Smooth muscle cell (in vitro differentiated cells): Measurements from ENCODE around the gene GJA10. TPM values are rescaled to one million over a fixed set of nuclear protein-coding genes. Genes with fewer than 3 reads are reported as not detected.
"Not testable (repeated sequence)": the region's sequence is repeated elsewhere in the genome, so short reads cannot be mapped to it uniquely, and the experiment has no call there.

Source experiments
- DNase-seq: peaks from one replicate; lab custom pipeline; 2025; ENCODE audit not compliant: unreplicated experiment; lab: John Stamatoyannopoulos, UW
- H2AFZ ChIP-seq: fragments of 200-600 bp; sonication (generic); 2 replicates; pipeline ENCODE4 v1.6.0; 2016; ENCODE audit warnings: antibody characterized with exemption, low read depth, mild to moderate bottlenecking
- H3F3A ChIP-seq: fragments of 200-600 bp; sonication (generic); 2 replicates; pipeline ENCODE4 v1.6.0; 2017; ENCODE audit warnings: antibody characterized with exemption, low read depth
- H3K27ac ChIP-seq: fragments of 200-600 bp; sonication (generic); 2 replicates; pipeline ENCODE4 v1.5.1; 2016; ENCODE audit warnings: low read depth, mild to moderate bottlenecking
- H3K27me3 ChIP-seq: fragments of 200-600 bp; sonication (generic); 2 replicates; pipeline ENCODE4 v1.6.1; 2016; ENCODE audit warnings: low read depth, mild to moderate bottlenecking
- H3K36me3 ChIP-seq: fragments of 200-600 bp; sonication (generic); 2 replicates; pipeline ENCODE4 v1.5.1; 2016; ENCODE audit warnings: low read depth
- H3K4me1 ChIP-seq: fragments of 200-600 bp; sonication (generic); 2 replicates; pipeline ENCODE4 v1.5.1; 2016; ENCODE audit warnings: low read depth
- H3K4me2 ChIP-seq: fragments of 200-600 bp; sonication (generic); 2 replicates; pipeline ENCODE4 v1.6.0; 2016; ENCODE audit warnings: mild to moderate bottlenecking
- H3K4me3 ChIP-seq: fragments of 200-600 bp; sonication (generic); 2 replicates; pipeline ENCODE4 v1.5.1; 2016; ENCODE audit warnings: mild to moderate bottlenecking
- H3K79me2 ChIP-seq: fragments of 200-600 bp; sonication (generic); 2 replicates; pipeline ENCODE4 v1.6.0; 2016; ENCODE audit warnings: low read depth, mild to moderate bottlenecking
- H3K9ac ChIP-seq: fragments of 200-600 bp; sonication (generic); 2 replicates; pipeline ENCODE4 v1.6.0; 2016; ENCODE audit warnings: low read depth
- H3K9me3 ChIP-seq: fragments of 200-600 bp; sonication (generic); replicated peaks from 2 replicates; pipeline ENCODE4 v1.5.1; 2016; ENCODE audit warnings: low read depth
- H4K20me1 ChIP-seq: fragments of 200-600 bp; sonication (generic); 2 replicates; pipeline ENCODE4 v1.6.0; 2016; ENCODE audit warnings: low read depth
- WGBS: methylation state at CpG from one replicate; pipeline ENCODE4 v1.1.7; 2016; ENCODE audit warnings: low lambda C conversion rate; 5-methylcytosine and 5-hydroxymethylcytosine counted together
- polyA plus RNA-seq: library from polyadenylated mRNA; unstranded; fragments of >200 nt; fragmentation: Nextera tagmentation; extraction: Ambion mirVana; gene quantifications from 2 replicates; pipeline ENCODE4 v1.2.1, GENCODE V29; 2016
- total RNA-seq: library from RNA; depleted of rRNA; stranded (reverse); fragments of >200 nt; gene quantifications from 2 replicates; pipeline ENCODE4 v1.2.3, GENCODE V29; 2014
- TF ChIP-seq, protein P1 (sequence below): fragments of 200-600 bp; sonication (generic); IDR thresholded peaks from 2 replicates; pipeline ENCODE4 v1.5.1; 2017; ENCODE audit warnings: borderline replicate concordance, mild to moderate bottlenecking, antibody characterized with exemption; ENCODE audit not compliant: insufficient read depth, poor library complexity, severe bottlenecking

GJA10 gene
- total and polyA plus RNA-seq, 2 experiments from 2014 or later: not detected

DNA sequence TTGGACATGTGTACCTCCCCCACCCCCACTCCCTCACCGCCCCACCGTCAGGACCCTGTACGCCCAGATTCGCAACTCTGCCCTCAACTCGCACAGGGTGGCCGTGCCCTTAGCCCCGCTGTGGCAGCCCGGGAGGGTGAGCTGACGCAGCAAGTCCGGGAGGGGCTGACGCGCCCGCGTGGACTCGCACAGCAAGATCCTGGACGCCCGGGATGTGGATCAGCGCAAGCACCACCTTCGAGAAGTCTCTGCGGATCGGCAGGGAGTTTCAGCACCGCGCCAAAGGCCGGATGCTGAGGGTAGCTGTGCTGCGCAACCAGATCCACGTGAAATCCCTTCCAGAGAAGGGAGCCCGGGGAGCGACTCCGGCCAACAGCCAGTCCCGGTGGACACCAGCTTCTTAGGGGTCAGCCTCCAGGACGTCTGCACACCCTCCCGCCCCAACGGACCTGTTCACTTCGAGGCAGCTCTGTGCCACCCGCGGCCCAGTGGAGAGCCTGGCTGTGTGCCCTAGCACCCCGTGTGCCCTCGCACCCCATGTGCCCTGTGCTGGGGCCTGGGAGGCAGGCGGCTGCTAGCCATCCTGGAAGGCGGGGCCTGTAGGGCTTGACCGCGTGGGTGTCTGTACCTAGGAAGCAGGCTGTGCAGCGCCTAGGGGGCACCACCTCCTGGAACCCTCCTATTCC lies 6.7 kb upstream of the GJA10 start:
- Histone ChIP-seq H2AFZ (no peak overlapping the region), H3K9ac (no peak overlapping the region)
- no peak for DNase-seq

GRCh38 chr6:89888138-89888514 lies 6.1 kb upstream of the GJA10 start:
- no peak overlapping the region for H3K4me2 ChIP-seq
- no peak overlapping the region for H2AFZ ChIP-seq
- no peaks in the 10 kb centered on the region for H3F3A ChIP-seq
- DNase-seq: no peak
- TF ChIP-seq, protein P1, sequence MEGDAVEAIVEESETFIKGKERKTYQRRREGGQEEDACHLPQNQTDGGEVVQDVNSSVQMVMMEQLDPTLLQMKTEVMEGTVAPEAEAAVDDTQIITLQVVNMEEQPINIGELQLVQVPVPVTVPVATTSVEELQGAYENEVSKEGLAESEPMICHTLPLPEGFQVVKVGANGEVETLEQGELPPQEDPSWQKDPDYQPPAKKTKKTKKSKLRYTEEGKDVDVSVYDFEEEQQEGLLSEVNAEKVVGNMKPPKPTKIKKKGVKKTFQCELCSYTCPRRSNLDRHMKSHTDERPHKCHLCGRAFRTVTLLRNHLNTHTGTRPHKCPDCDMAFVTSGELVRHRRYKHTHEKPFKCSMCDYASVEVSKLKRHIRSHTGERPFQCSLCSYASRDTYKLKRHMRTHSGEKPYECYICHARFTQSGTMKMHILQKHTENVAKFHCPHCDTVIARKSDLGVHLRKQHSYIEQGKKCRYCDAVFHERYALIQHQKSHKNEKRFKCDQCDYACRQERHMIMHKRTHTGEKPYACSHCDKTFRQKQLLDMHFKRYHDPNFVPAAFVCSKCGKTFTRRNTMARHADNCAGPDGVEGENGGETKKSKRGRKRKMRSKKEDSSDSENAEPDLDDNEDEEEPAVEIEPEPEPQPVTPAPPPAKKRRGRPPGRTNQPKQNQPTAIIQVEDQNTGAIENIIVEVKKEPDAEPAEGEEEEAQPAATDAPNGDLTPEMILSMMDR: no peak
- no peaks in the 10 kb centered on the region for H3K36me3 ChIP-seq
- H4K20me1 ChIP-seq: no peaks in the 10 kb centered on the region
- peaks cover 9% of the 10 kb centered on the region for H3K4me1 ChIP-seq
- no peak overlapping the region for H3K27ac ChIP-seq
- peaks cover 42% of the 10 kb centered on the region for H3K27me3 ChIP-seq
- H3K9ac ChIP-seq: no peak overlapping the region
- no peaks in the 10 kb centered on the region for H3K9me3 ChIP-seq
- WGBS: 96% methylated on average over 7 of the region's 7 CpGs
- H3K79me2 ChIP-seq: no peaks in the 10 kb centered on the region
- no peak overlapping the region for H3K4me3 ChIP-seq

More for the DNA sequence above, 6.7 kb upstream of the GJA10 start:
- H3K4me3 ChIP-seq: no peak overlapping the region
- H3F3A ChIP-seq: no peaks in the 10 kb centered on the region
- H3K36me3 ChIP-seq: no peaks in the 10 kb centered on the region
- 90% methylated on average over 43 of the region's 43 CpGs for WGBS
- no peak overlapping the region for H3K27ac ChIP-seq
- TF ChIP-seq, protein P1: no peak
- no peak overlapping the region for H3K4me2 ChIP-seq
- H3K9me3 ChIP-seq: no peaks in the 10 kb centered on the region
- peaks cover 9% of the 10 kb centered on the region for H3K4me1 ChIP-seq
- no peaks in the 10 kb centered on the region for H3K79me2 ChIP-seq
- peaks cover 38% of the 10 kb centered on the region for H3K27me3 ChIP-seq
- no peaks in the 10 kb centered on the region for H4K20me1 ChIP-seq

- Histone ChIP-seq H3K79me2 (no peaks in the 10 kb centered on the region), H3K27me3 (peaks cover 42% of the 10 kb centered on the region), H3K9ac (no peak overlapping the region), H3K36me3 (no peaks in the 10 kb centered on the region), H3K4me2 (no peak overlapping the region), H3K4me1 (peaks cover 9% of the 10 kb centered on the region), H3K27ac (no peak overlapping the region), H3K4me3 (no peak overlapping the region), H3F3A (no peaks in the 10 kb centered on the region), H2AFZ (no peak overlapping the region), H3K9me3 (no peaks in the 10 kb centered on the region), H4K20me1 (no peaks in the 10 kb centered on the region)
- DNase-seq: no peak
- WGBS: 89% methylated on average over 3 of the region's 3 CpGs
- TF ChIP-seq, protein P1: no peak
These were observed 5.4 kb upstream of the GJA10 start for GRCh38 chr6:89888871-89889270.

DNA sequence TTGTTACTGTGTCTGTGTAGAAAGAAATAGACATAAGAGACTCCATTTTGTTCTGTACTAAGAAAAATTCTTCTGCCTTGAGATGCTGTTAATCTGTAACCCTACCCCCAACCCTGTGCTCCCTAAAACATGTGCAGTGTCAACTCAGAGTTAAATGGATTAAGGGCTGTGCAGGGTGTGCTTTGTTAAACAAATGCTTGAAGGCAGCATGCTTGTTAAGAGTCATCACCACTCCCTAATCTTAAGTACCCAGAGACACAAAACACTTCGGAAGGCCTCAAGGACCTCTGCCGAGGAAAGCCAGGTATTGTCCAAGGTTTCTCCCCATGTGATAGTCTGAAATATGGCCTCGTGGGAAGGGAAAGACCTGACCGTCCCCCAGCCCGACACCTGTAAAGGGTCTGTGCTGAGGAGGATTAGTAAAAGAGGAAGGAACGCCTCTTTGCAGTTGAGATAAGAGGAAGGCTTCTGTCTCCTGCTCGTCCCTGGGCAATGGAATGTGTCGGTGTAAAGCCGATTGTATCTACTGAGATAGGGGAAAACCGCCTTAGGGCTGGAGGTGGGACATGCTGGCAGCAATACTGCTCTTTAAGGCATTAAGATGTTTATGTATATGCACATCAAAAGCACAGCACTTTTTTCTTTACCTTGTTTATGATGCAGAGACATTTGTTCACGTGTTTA lies 3.3 kb upstream of the GJA10 start:
- H2AFZ ChIP-seq: not testable (repeated sequence)

GRCh38 chr6:89892577-89892976 lies 1.7 kb upstream of the GJA10 start:
- H2AFZ ChIP-seq, H3K27ac ChIP-seq, H3K4me3 ChIP-seq, H3K9me3 ChIP-seq, H3K9ac ChIP-seq, H3K4me1 ChIP-seq, H3K79me2 ChIP-seq, H3K36me3 ChIP-seq, DNase-seq, H4K20me1 ChIP-seq, H3F3A ChIP-seq, H3K4me2 ChIP-seq: not testable (repeated sequence)
- H3K27me3 ChIP-seq: peaks cover 42% of the 10 kb centered on the region
- WGBS: 86% methylated on average over 8 of the region's 8 CpGs

More for the DNA sequence above, 3.3 kb upstream of the GJA10 start:
- H4K20me1 ChIP-seq, H3K4me1 ChIP-seq, H3K9ac ChIP-seq, DNase-seq, H3K27ac ChIP-seq, H3K79me2 ChIP-seq, H3K4me2 ChIP-seq, H3K9me3 ChIP-seq, H3K4me3 ChIP-seq, H3F3A ChIP-seq, H3K36me3 ChIP-seq: not testable (repeated sequence)
- H3K27me3 ChIP-seq: peaks cover 42% of the 10 kb centered on the region
- WGBS: 4% methylated on average over 11 of the region's 11 CpGs
